ENCODE data around the gene PTPN22.
"Not testable (repeated sequence)": the region's sequence is repeated elsewhere in the genome, so short reads cannot be mapped to it uniquely, and the experiment has no call there.

The PTPN22 gene

GRCh38 chr1:113858418-113858817 lies 13.1 kb downstream of the PTPN22 start:
- Histone ChIP-seq H3K9me3 (no peaks in the 10 kb centered on the region), H3K4me3 (ENCODE audit: low read depth, low read length) (no peak overlapping the region), H3K4me1 (no peaks in the 10 kb centered on the region), H3K36me3 (no peaks in the 10 kb centered on the region), H3K27me3 (no peaks in the 10 kb centered on the region)
- TF ChIP-seq CTCF (IDR thresholded peaks at IDR 0.05; ENCODE audit: low read depth, low read length) = no peak
- no peak for DNase-seq

GRCh38 chr1:113857776-113858175 lies 13.7 kb downstream of the PTPN22 start:
- H3K27me3 ChIP-seq = no peaks in the 10 kb centered on the region
- TF ChIP-seq CTCF (IDR thresholded peaks at IDR 0.05; ENCODE audit: low read depth, low read length) = no peak
- no peak for DNase-seq
- H3K36me3 ChIP-seq = no peaks in the 10 kb centered on the region
- H3K9me3 ChIP-seq = no peaks in the 10 kb centered on the region
- H3K4me1 ChIP-seq = no peaks in the 10 kb centered on the region
- no peak overlapping the region for H3K4me3 ChIP-seq (ENCODE audit: low read depth, low read length)

- no peaks in the 10 kb centered on the region for H3K36me3 ChIP-seq
- H3K4me3 ChIP-seq (ENCODE audit: low read depth, low read length) = no peak overlapping the region
- H3K4me1 ChIP-seq = no peaks in the 10 kb centered on the region
- H3K9me3 ChIP-seq = no peaks in the 10 kb centered on the region
- no peak for TF ChIP-seq CTCF (IDR thresholded peaks at IDR 0.05; ENCODE audit: low read depth, low read length)
- no peaks in the 10 kb centered on the region for H3K27me3 ChIP-seq
- no peak for DNase-seq
Observed at GRCh38 chr1:113856401-113856790, 15.1 kb downstream of the PTPN22 start.

- Histone ChIP-seq H3K4me3 (ENCODE audit: low read depth, low read length) (no peak overlapping the region), H3K36me3 (no peaks in the 10 kb centered on the region), H3K27me3 (no peaks in the 10 kb centered on the region), H3K4me1 (no peaks in the 10 kb centered on the region), H3K9me3 (no peaks in the 10 kb centered on the region)
- no peak for TF ChIP-seq CTCF (IDR thresholded peaks at IDR 0.05; ENCODE audit: low read depth, low read length)
- no peak for DNase-seq
Observed at GRCh38 chr1:113855630-113856400, 15.7 kb downstream of the PTPN22 start.

GRCh38 chr1:113854234-113854633 lies 17.3 kb downstream of the PTPN22 start:
- Histone ChIP-seq H3K36me3 (no peaks in the 10 kb centered on the region), H3K4me1 (no peaks in the 10 kb centered on the region), H3K27me3 (no peaks in the 10 kb centered on the region), H3K9me3 (no peaks in the 10 kb centered on the region), H3K4me3 (ENCODE audit: low read depth, low read length) (no peak overlapping the region)
- TF ChIP-seq CTCF (IDR thresholded peaks at IDR 0.05; ENCODE audit: low read depth, low read length) = no peak
- no peak for DNase-seq

GRCh38 chr1:113852694-113853093 lies 18.8 kb downstream of the PTPN22 start:
- H3K36me3 ChIP-seq; DNase-seq; H3K4me3 ChIP-seq (ENCODE audit: low read depth, low read length); H3K27me3 ChIP-seq; H3K9me3 ChIP-seq; H3K4me1 ChIP-seq: not testable (repeated sequence)
